ENCODE data around the gene SLC22A23.

- TF ChIP-seq CTCF (conservative IDR thresholded peaks at IDR 0.05), result no peak
- TF ChIP-seq ZFX (IDR thresholded peaks at IDR 0.05), result no peak
These were observed 225.4 kb downstream of the SLC22A23 start for GRCh38 chr6:3231247-3232016.

Data from C4-2B (cell line).